Measurements from ENCODE around the gene ABCC11. TPM values are rescaled to one million over a fixed set of nuclear protein-coding genes. Genes with fewer than 3 reads are reported as not detected.

The ABCC11 gene
- total and polyA plus RNA-seq, 2 of the 13 experiments (the other 11 are each of a cell fraction or from before 2014, with no cell fraction given), result 1.0 to 1.4 TPM

DNA sequence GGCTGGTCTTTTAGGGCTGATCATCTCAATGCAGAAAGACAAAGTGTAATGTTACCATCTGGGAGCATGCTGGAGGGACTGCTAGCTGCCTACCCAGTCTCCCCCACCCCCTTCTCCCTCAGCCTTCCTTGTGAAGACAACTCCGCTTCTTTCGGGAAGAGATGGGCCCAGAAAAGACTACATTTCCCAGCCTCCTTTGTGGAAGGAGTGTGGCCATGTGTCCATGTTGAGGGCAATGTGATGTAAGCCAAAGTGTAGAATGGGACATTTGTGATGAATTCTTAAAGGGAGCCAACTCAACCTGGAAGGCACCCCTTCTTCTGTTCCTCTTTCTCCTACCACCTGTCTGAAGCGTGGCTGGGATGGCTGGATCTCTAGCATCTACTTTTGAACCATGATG, 107.8 kb downstream of the ABCC11 start:
- H3K9me3 ChIP-seq (ENCODE audit: low read length), result no peaks in the 10 kb centered on the region
- FAIRE-seq (no peak), DNase-seq (ENCODE audit: low spot score) (no peak), ATAC-seq (no peak)
- H3K27ac ChIP-seq (ENCODE audit: extremely low read length, insufficient read depth, low read length), result no peak overlapping the region
- no peaks in the 10 kb centered on the region for H4K20me1 ChIP-seq (ENCODE audit: insufficient read depth, low read length)
- POLR2A ChIA-PET, result no interaction called here
- no peaks in the 10 kb centered on the region for H3K36me3 ChIP-seq (replicated peaks in 1 of 2; ENCODE audit: control insufficient read depth in 1 of 2, insufficient read depth in 2 of 2, low read length in 2 of 2)
- H3K4me3 ChIP-seq (replicated peaks in 1 of 3; ENCODE audit: insufficient read depth in 1 of 3, low read depth in 2 of 3, low read length in 3 of 3), result no peak overlapping the region
- in situ Hi-C loops (cut with HindIII; ENCODE audit: extremely low pct_ligation_motif_present, low pct_unique_long_range_greater_than_20kb) (no loop called here), intact Hi-C loops (cut with micrococcal nuclease; ENCODE audit: unreplicated experiment) (no loop called here)
- H3K4me1 ChIP-seq (ENCODE audit: insufficient read depth, low read length), result no peaks in the 10 kb centered on the region
- H3K4me2 ChIP-seq (ENCODE audit: low read depth, low read length), result no peak overlapping the region
- no peak overlapping the region for H3K9ac ChIP-seq (ENCODE audit: insufficient read depth, low read depth, low read length)
- no peak for TF ChIP-seq ZNF572 (CRISPR knock-in tag; IDR thresholded peaks at IDR 0.05)
- TF ChIP-seq THAP11 (CRISPR knock-in tag; IDR thresholded peaks at IDR 0.05), result peak; percentile 37; the same call in 1 of the 2 replicates
- no peak overlapping the region for H2AFZ ChIP-seq (ENCODE audit: low read length)
- peaks cover 0 to 17% of the 10 kb centered on the region in 2 experiments; a peak in 2 of 5 replicates for H3K27me3 ChIP-seq (ENCODE audit: control insufficient read depth in 1 of 2, insufficient read depth in 2 of 2, low read length in 2 of 2)
- H3K79me2 ChIP-seq (ENCODE audit: insufficient read depth, low read length), result no peaks in the 10 kb centered on the region
- CTCF ChIA-PET (ENCODE audit: low intra/inter-chr PET ratio, low total read pairs), result no interaction called here
- no TSS peak for BruUV-seq (replicated peaks)
- WGBS (ENCODE audit: low lambda C conversion rate), result 53% methylated on average over 3 of the region's 3 CpGs

DNA sequence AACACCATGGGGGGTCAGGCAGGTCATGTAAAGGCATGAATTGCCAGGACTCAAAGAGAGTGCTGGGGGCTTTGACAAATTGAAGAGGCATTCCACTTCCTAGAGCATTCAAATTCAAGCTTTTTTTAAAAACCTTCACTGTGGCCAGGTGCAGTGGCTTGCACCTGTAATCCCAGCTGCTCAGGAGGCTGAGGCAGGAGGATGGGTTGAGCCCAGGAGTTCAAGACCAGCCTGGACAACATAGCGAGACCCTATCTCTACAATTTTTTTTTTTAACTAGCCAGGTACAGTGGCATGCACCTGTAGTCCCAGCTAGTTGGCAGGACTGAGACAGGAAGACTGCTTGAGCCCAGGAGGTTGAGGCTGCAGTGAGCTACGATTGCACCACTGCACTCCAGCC, 108.8 kb downstream of the ABCC11 start:
- CTCF ChIA-PET (ENCODE audit: low intra/inter-chr PET ratio, low total read pairs), result no interaction called here
- no TSS peak for BruUV-seq (replicated peaks)
- H3K36me3 ChIP-seq (replicated peaks in 1 of 2; ENCODE audit: control insufficient read depth in 1 of 2, insufficient read depth in 2 of 2, low read length in 2 of 2), result no peaks in the 10 kb centered on the region
- H3K9me3 ChIP-seq (ENCODE audit: low read length), result no peaks in the 10 kb centered on the region
- no peak overlapping the region for H3K4me3 ChIP-seq (replicated peaks in 1 of 3; ENCODE audit: insufficient read depth in 1 of 3, low read depth in 2 of 3, low read length in 3 of 3)
- ATAC-seq (no peak), DNase-seq (ENCODE audit: low spot score) (no peak), FAIRE-seq (no peak)
- intact Hi-C loops (cut with micrococcal nuclease; ENCODE audit: unreplicated experiment) (no loop called here), in situ Hi-C loops (cut with HindIII; ENCODE audit: extremely low pct_ligation_motif_present, low pct_unique_long_range_greater_than_20kb) (no loop called here)
- no peaks in the 10 kb centered on the region for H4K20me1 ChIP-seq (ENCODE audit: insufficient read depth, low read length)
- POLR2A ChIA-PET, result no interaction called here
- no peaks in the 10 kb centered on the region for H3K79me2 ChIP-seq (ENCODE audit: insufficient read depth, low read length)
- 2% methylated on average over 2 of the region's 2 CpGs for WGBS (ENCODE audit: low lambda C conversion rate)
- no peak overlapping the region for H3K27ac ChIP-seq (ENCODE audit: extremely low read length, insufficient read depth, low read length)
- H3K9ac ChIP-seq (ENCODE audit: insufficient read depth, low read depth, low read length), result no peak overlapping the region
- H3K4me2 ChIP-seq (ENCODE audit: low read depth, low read length), result no peak overlapping the region
- no peaks in the 10 kb centered on the region for H3K4me1 ChIP-seq (ENCODE audit: insufficient read depth, low read length)
- H3K27me3 ChIP-seq (ENCODE audit: control insufficient read depth in 1 of 2, insufficient read depth in 2 of 2, low read length in 2 of 2), result peaks cover 0 to 17% of the 10 kb centered on the region in 2 experiments; a peak in 2 of 5 replicates
- no peak overlapping the region for H2AFZ ChIP-seq (ENCODE audit: low read length)
- TF ChIP-seq, protein P1, sequence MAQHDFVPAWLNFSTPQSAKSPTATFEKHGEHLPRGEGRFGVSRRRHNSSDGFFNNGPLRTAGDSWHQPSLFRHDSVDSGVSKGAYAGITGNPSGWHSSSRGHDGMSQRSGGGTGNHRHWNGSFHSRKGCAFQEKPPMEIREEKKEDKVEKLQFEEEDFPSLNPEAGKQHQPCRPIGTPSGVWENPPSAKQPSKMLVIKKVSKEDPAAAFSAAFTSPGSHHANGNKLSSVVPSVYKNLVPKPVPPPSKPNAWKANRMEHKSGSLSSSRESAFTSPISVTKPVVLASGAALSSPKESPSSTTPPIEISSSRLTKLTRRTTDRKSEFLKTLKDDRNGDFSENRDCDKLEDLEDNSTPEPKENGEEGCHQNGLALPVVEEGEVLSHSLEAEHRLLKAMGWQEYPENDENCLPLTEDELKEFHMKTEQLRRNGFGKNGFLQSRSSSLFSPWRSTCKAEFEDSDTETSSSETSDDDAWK (CRISPR knock-in tag; IDR thresholded peaks at IDR 0.05), result no peak
- TF ChIP-seq, protein P2, sequence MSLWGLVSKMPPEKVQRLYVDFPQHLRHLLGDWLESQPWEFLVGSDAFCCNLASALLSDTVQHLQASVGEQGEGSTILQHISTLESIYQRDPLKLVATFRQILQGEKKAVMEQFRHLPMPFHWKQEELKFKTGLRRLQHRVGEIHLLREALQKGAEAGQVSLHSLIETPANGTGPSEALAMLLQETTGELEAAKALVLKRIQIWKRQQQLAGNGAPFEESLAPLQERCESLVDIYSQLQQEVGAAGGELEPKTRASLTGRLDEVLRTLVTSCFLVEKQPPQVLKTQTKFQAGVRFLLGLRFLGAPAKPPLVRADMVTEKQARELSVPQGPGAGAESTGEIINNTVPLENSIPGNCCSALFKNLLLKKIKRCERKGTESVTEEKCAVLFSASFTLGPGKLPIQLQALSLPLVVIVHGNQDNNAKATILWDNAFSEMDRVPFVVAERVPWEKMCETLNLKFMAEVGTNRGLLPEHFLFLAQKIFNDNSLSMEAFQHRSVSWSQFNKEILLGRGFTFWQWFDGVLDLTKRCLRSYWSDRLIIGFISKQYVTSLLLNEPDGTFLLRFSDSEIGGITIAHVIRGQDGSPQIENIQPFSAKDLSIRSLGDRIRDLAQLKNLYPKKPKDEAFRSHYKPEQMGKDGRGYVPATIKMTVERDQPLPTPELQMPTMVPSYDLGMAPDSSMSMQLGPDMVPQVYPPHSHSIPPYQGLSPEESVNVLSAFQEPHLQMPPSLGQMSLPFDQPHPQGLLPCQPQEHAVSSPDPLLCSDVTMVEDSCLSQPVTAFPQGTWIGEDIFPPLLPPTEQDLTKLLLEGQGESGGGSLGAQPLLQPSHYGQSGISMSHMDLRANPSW (CRISPR knock-in tag; IDR thresholded peaks at IDR 0.05; ENCODE audit: borderline replicate concordance), result no peak
- TF ChIP-seq THAP11 (CRISPR knock-in tag; IDR thresholded peaks at IDR 0.05) (no peak), TCF12 (IDR thresholded peaks at IDR 0.05) (no peak), TCF12 (CRISPR knock-in tag; IDR thresholded peaks at IDR 0.05) (no peak), NR3C1 (CRISPR knock-in tag; IDR thresholded peaks at IDR 0.05) (no peak), SALL2 (CRISPR knock-in tag; IDR thresholded peaks at IDR 0.05) (no peak), ZNF883 (CRISPR knock-in tag; IDR thresholded peaks at IDR 0.05; ENCODE audit: not compliant biosample characterization) (no peak), ZNF558 (CRISPR knock-in tag; IDR thresholded peaks at IDR 0.05; ENCODE audit: borderline replicate concordance) (no peak), MEIS1 (CRISPR knock-in tag; IDR thresholded peaks at IDR 0.05; ENCODE audit: borderline replicate concordance) (no peak), MAFK (conservative IDR thresholded peaks at IDR 0.05 in 1 of 2, IDR thresholded peaks at IDR 0.05 in 1 of 2; ENCODE audit: low read length in 2 of 2) (no peak)
- TF ChIP-seq, protein P3, sequence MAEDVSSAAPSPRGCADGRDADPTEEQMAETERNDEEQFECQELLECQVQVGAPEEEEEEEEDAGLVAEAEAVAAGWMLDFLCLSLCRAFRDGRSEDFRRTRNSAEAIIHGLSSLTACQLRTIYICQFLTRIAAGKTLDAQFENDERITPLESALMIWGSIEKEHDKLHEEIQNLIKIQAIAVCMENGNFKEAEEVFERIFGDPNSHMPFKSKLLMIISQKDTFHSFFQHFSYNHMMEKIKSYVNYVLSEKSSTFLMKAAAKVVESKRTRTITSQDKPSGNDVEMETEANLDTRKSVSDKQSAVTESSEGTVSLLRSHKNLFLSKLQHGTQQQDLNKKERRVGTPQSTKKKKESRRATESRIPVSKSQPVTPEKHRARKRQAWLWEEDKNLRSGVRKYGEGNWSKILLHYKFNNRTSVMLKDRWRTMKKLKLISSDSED (CRISPR knock-in tag; IDR thresholded peaks at IDR 0.05), result no peak

Measured in HepG2 (cell line).